GM12875 (cell line): ENCODE measurements around the gene AKR1B1.

Experiments used
- H3K4me3 ChIP-seq: one replicate; pipeline ENCODE4 v1.5.1; 2011; ENCODE audit warnings: low read depth, low read length, control low read depth
- CTCF ChIP-seq: IDR thresholded peaks from 2 replicates; pipeline ENCODE4 v1.5.1; 2011; ENCODE audit warnings: low read depth, mild to moderate bottlenecking, control low read depth, inconsistent platforms, low read length, moderate library complexity, borderline replicate concordance; ENCODE audit not compliant: insufficient read depth

Gene AKR1B1

GRCh38 chr7:134480202-134480601, 21.3 kb upstream of the AKR1B1 start:
- no peak overlapping the region for H3K4me3 ChIP-seq
- TF ChIP-seq CTCF: no peak

GRCh38 chr7:134478707-134479106, 19.8 kb upstream of the AKR1B1 start:
- H3K4me3 ChIP-seq: no peak overlapping the region
- TF ChIP-seq CTCF: no peak

GRCh38 chr7:134477954-134478353, 19.1 kb upstream of the AKR1B1 start:
- no peak for TF ChIP-seq CTCF
- H3K4me3 ChIP-seq: no peak overlapping the region

- no peak overlapping the region for H3K4me3 ChIP-seq
- no peak for TF ChIP-seq CTCF
Measured at GRCh38 chr7:134476044-134476443, 17.1 kb upstream of the AKR1B1 start.

- TF ChIP-seq CTCF: no peak
- H3K4me3 ChIP-seq: no peak overlapping the region
Measured at GRCh38 chr7:134474828-134475227, 15.9 kb upstream of the AKR1B1 start.

GRCh38 chr7:134473861-134474291, 15.0 kb upstream of the AKR1B1 start:
- H3K4me3 ChIP-seq: no peak overlapping the region

More at GRCh38 chr7:134473861-134474291, 15.0 kb upstream of the AKR1B1 start:
- TF ChIP-seq CTCF: no peak
